HK-2 (cell line): Measurements from ENCODE around the gene KCNK16.

Experiments used
- DNase-seq: peaks from one replicate; pipeline ENCODE4 v3.0.0-alpha.2; 2018; ENCODE audit not compliant: unreplicated experiment

Gene KCNK16

GRCh38 chr6:39276379-39276995 is 46.0 kb downstream of the KCNK16 start:
- no peak for DNase-seq

- DNase-seq: no peak
These were observed 47.6 kb downstream of the KCNK16 start for GRCh38 chr6:39274903-39275302.

- DNase-seq: no peak
These were observed 48.0 kb downstream of the KCNK16 start for GRCh38 chr6:39274471-39274870.

GRCh38 chr6:39273406-39273821 is 49.1 kb downstream of the KCNK16 start:
- DNase-seq: no peak

GRCh38 chr6:39269961-39270360 is 52.5 kb downstream of the KCNK16 start:
- DNase-seq: no peak

- no peak for DNase-seq
These were observed 53.8 kb downstream of the KCNK16 start for GRCh38 chr6:39268721-39269120.

- no peak for DNase-seq
These were observed 54.3 kb downstream of the KCNK16 start for GRCh38 chr6:39268171-39268570.

- DNase-seq: no peak
These were observed 55.6 kb downstream of the KCNK16 start for GRCh38 chr6:39266782-39267355.

- no peak for DNase-seq
These were observed 56.1 kb downstream of the KCNK16 start for GRCh38 chr6:39266375-39266774.
